Aorta (tissue), 5 donors: ENCODE data around the gene ONECUT2. TPM values are rescaled to one million over a fixed set of nuclear protein-coding genes. Genes with fewer than 3 reads are reported as not detected.
"Not testable (repeated sequence)": the region's sequence is repeated elsewhere in the genome, so short reads cannot be mapped to it uniquely, and the experiment has no call there.

Experiments used
- ATAC-seq: fragments of 200-7000 bp; cut with Tn5 transposase; one replicate; pipeline ENCODE4 v1.9.1; 2022; ENCODE audit warnings: moderate library complexity; ENCODE audit not compliant: low FRiP score
- DNase-seq, 2 donors: peaks; one replicate each; pipeline ENCODE4 v3.0.0-alpha.2; 2020
- H3K27ac ChIP-seq, 2 donors: one replicate each; pipeline ENCODE4 v1.5.1; 2013; ENCODE audit warnings: low read length in 2 of 2, mild to moderate bottlenecking in 2 of 2, moderate library complexity in 2 of 2, control low read depth in 1 of 2, inconsistent platforms in 1 of 2, low read depth in 1 of 2
- H3K27me3 ChIP-seq, 2 donors: one replicate each; pipeline ENCODE4 v1.6.1; 2013; ENCODE audit warnings: control low read depth in 1 of 2, low read length in 1 of 2, mild to moderate bottlenecking in 1 of 2, moderate library complexity in 1 of 2; ENCODE audit not compliant: insufficient read depth in 2 of 2, control insufficient read depth in 1 of 2
- H3K36me3 ChIP-seq, 2 donors: one replicate each; pipeline ENCODE4 v1.6.1; 2013; ENCODE audit warnings: control low read depth in 1 of 2, low read length in 1 of 2, mild to moderate bottlenecking in 1 of 2; ENCODE audit not compliant: insufficient read depth in 2 of 2, control insufficient read depth in 1 of 2
- H3K4me1 ChIP-seq, 2 donors: one replicate each; pipeline ENCODE4 v1.6.1; 2013; ENCODE audit warnings: low read length in 2 of 2, control low read depth in 1 of 2, mild to moderate bottlenecking in 1 of 2, moderate library complexity in 1 of 2; ENCODE audit not compliant: insufficient read depth in 2 of 2, control insufficient read depth in 1 of 2
- H3K4me3 ChIP-seq, 2 donors: one replicate each; pipeline ENCODE4 v1.5.1; 2013; ENCODE audit warnings: low read length in 2 of 2, control low read depth in 1 of 2, mild to moderate bottlenecking in 1 of 2
- H3K9me3 ChIP-seq: one replicate; pipeline ENCODE4 v1.6.1; 2013; ENCODE audit warnings: mild to moderate bottlenecking, low read length; ENCODE audit not compliant: control insufficient read depth
- WGBS, 2 donors: extraction: QIAGEN DNeasy Blood & Tissue Kit; methylation state at CpG; one replicate each; pipeline ENCODE4 v1.1.7; 2013; 5-methylcytosine and 5-hydroxymethylcytosine counted together
- intact Hi-C, 2 donors: fragments of 100-400 bp; cut with DNase I; formaldehyde crosslinking; loops; one replicate each; pipeline versions ENCODE4 v1.14.2 to v1.15.0; 2022
- long read RNA-seq, 2 donors: library from polyadenylated mRNA; unstranded; transcript quantifications; one replicate each; pipeline ENCODE4 v2.0.0, GENCODE V29; 2020 to 2021
- polyA plus RNA-seq, 2 donors: library from polyadenylated mRNA; stranded (reverse); fragments of 200-250 nt; gene quantifications; one replicate each; pipeline ENCODE4 v1.2.3, GENCODE V29; 2013
- total RNA-seq, 2 donors: library from RNA; stranded (reverse); fragmentation: NEBNext Ultra II Directional; extraction: Animal tissue kit (Norgen Biotek cat#: 25700); gene quantifications; one replicate each; pipeline ENCODE4 v1.2.1, GENCODE V29; 2021
- donor health status: healthy with polysubstance abuse.
- donor health status: Bipolar disorder and iron deficiency.
- donor health status: DM: no; HTN: no; CAD: no.
- donor health status: DM: no; HTN: no; CAD: no.
- donor health status: DM: yes; HTN: yes; CAD: no.

Gene ONECUT2
- total RNA-seq, result under 1 TPM; 0.32 to 0.69 TPM
- under 1 TPM; 0.03 to 0.50 TPM for polyA plus RNA-seq
- long read RNA-seq, donor 1, result 0 reads
- long read RNA-seq, donor 2, partial matches to known transcripts, result 0 of 1 reads
- long read RNA-seq, donor 2, other reads (novel, unspliced or antisense), result 1 of 1 reads

GRCh38 chr18:57434536-57435494 is at the start of gene ONECUT2:
ONECUT2 (plus strand) TSS chr18:57435374; CDS start chr18:57435717, 343 bp downstream.
- Histone ChIP-seq H3K9me3 (no peaks in the 10 kb centered on the region), H3K36me3 (no peaks in the 10 kb centered on the region), H3K4me3 (peak within 1 kb of the TSS; percentile 37 to 65), H3K4me1 (no peaks in the 10 kb centered on the region), H3K27me3 (peaks cover 0 to 3% of the 10 kb centered on the region in 2 donors), H3K27ac (no peak within 1 kb of the TSS)
- DNase-seq (peak; percentile 95 to 96), ATAC-seq (peak; percentile 93)
- intact Hi-C loops, result loop anchor here in 1 of 2 donors (5.0 to 10.0 kb wide), 2 partner anchors 57 to 120 kb away; no protein-coding TSS in a partner anchor
- WGBS, 2 donors, result 0 to 1% methylated on average over 56 to 69 of the region's 69 CpGs

DNA sequence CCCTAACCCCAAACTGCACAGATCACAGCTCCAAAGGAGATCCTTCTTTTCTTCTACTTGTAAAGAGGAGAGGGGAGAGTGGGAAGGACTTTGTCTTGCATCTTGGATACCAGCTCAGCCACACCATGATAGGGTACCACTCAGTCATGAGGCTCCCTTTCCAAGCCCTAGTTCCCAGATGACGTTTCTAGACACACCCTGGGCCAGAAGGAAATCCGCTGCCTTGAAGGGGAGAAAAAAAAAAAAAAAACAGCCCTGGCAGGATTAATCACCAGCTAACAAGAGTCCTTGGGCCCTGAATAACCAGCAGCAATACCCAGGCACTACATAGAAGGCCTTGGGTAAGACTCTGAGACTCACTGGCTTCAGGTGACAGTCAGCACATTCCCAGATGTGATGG is 45.9 kb upstream of the ONECUT2 start:
- no peak for ATAC-seq
- intact Hi-C loops, result no loop called here

DNA sequence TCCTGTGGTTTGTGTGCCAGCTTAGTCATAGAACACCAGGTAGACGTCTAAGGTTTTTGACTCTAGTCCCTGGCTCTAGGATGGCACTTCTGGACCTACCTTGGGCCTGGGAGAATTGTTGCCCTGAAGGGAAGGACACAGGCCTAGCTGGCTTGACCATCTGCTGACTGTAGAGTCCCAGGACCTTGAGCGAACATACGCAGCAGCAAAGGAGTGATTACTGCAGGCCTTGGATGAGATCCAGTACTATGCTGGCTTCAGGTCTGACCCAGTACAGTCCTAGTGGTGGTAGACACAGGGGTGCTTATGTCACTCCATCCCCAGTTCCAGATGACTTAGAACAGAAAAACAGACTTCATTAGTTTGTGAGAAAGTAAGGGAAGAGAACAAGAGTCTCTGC is 45.1 kb upstream of the ONECUT2 start:
- H3K9me3 ChIP-seq, result peaks cover 8% of the 10 kb centered on the region
- H3K4me3 ChIP-seq, result no peak overlapping the region
- H3K27me3 ChIP-seq, result no peaks in the 10 kb centered on the region
- DNase-seq (no peak), ATAC-seq (no peak)
- intact Hi-C loops, result no loop called here
- 38 to 44% methylated on average over 3 of the region's 3 CpGs for WGBS, 2 donors
- no peaks in the 10 kb centered on the region for H3K4me1 ChIP-seq
- no peaks in the 10 kb centered on the region for H3K36me3 ChIP-seq
- no peak overlapping the region for H3K27ac ChIP-seq

More for the DNA sequence above, 45.9 kb upstream of the ONECUT2 start:
- H3K9me3 ChIP-seq, result peaks cover 7% of the 10 kb centered on the region
- DNase-seq, result no peak
- H3K27me3 ChIP-seq, result no peaks in the 10 kb centered on the region
- no peaks in the 10 kb centered on the region for H3K4me1 ChIP-seq
- WGBS, 2 donors, result 48 to 55% methylated on average over 2 of the region's 2 CpGs
- H3K4me3 ChIP-seq, result no peak overlapping the region
- H3K27ac ChIP-seq, result no peak overlapping the region
- H3K36me3 ChIP-seq, result no peaks in the 10 kb centered on the region

- DNase-seq, intact Hi-C loops, H3K27me3 ChIP-seq, H3K9me3 ChIP-seq, ATAC-seq, H3K27ac ChIP-seq, H3K4me1 ChIP-seq, H3K4me3 ChIP-seq, H3K36me3 ChIP-seq: not testable (repeated sequence)
- WGBS, 2 donors, result 81 to 87% methylated on average over 1 of the region's 1 CpG
Measured at GRCh38 chr18:57394749-57395148, 40.4 kb upstream of the ONECUT2 start.

GRCh38 chr18:57396831-57397230 is 38.3 kb upstream of the ONECUT2 start:
- WGBS, 2 donors, result 94 to 95% methylated on average over 7 of the region's 7 CpGs
- ATAC-seq, H3K27ac ChIP-seq, H3K36me3 ChIP-seq, H3K27me3 ChIP-seq, intact Hi-C loops, H3K9me3 ChIP-seq, H3K4me3 ChIP-seq, H3K4me1 ChIP-seq, DNase-seq: not testable (repeated sequence)

DNA sequence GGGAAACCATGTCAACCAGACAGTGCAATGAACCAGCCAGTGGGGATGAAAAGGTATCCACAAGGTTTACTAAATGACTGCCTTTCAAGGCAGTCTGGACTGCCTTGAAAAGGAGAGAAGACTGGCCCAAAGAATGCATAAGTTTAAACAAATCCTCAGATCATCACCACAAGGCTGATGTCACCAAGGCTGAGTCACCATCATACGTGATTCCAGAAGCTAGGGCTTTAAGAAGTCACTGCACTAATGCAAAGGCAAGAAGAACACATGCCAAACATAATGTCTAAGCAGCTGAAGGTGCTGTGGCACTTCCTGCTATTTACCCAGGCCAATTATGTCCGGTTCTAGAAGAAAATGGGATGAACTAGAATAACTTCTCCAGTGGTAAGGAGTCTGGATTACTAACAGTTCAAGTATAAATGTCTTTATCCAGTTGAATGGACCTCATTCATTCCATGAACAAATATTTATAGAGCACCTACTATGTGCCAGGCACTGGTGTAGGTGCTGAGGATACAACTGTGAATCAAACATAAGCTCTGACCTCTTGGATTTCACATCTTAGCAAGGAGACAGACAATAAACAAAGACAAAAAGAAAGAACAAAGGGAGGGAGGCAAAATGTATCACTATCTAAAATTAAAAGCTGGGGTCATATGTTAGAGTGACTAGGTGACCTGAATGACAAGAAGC is 37.6 kb upstream of the ONECUT2 start:
- intact Hi-C loops, result no loop called here
- ATAC-seq (no peak), DNase-seq (no peak)
- Histone ChIP-seq H3K27me3 (no peaks in the 10 kb centered on the region), H3K9me3 (peaks cover 2% of the 10 kb centered on the region), H3K27ac (no peak overlapping the region), H3K4me3 (no peak overlapping the region), H3K36me3 (no peaks in the 10 kb centered on the region), H3K4me1 (no peaks in the 10 kb centered on the region)
- WGBS, 2 donors, result 53 to 63% methylated on average over 2 of the region's 2 CpGs

DNA sequence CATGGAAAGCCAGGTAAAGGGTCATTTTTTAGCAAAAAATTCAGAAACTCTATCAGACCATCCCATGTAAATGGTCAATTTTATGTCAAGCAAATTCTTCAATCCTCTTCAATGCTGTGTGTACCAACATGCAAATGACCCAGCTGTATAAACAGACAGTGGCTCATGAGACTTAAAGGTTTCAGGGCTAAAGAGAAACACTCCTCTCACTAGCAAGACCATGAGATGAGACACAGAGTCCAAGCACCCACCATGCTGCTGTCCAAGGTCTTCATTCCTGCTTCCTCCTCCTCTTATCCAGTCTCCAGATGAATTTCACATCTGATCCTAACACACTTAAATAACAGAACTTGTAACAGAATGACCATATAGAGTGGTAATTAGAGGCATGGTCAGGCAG is 30.8 kb upstream of the ONECUT2 start:
- ATAC-seq, result no peak
- no peak overlapping the region for H3K27ac ChIP-seq
- H3K27me3 ChIP-seq, result no peaks in the 10 kb centered on the region
- no peaks in the 10 kb centered on the region for H3K9me3 ChIP-seq
- intact Hi-C loops, result no loop called here
- no peak for DNase-seq
- H3K4me1 ChIP-seq, result no peaks in the 10 kb centered on the region
- H3K4me3 ChIP-seq, result no peak overlapping the region
- no peaks in the 10 kb centered on the region for H3K36me3 ChIP-seq

GRCh38 chr18:57409650-57410049 is 25.5 kb upstream of the ONECUT2 start:
- Histone ChIP-seq H3K27ac (no peak overlapping the region), H3K9me3 (no peaks in the 10 kb centered on the region), H3K4me3 (no peak overlapping the region), H3K27me3 (no peaks in the 10 kb centered on the region), H3K36me3 (no peaks in the 10 kb centered on the region), H3K4me1 (no peaks in the 10 kb centered on the region)
- DNase-seq (no peak), ATAC-seq (no peak)
- intact Hi-C loops, result no loop called here
